ENCODE measurements around the gene DPP6. TPM values are rescaled to one million over a fixed set of nuclear protein-coding genes. Genes with fewer than 3 reads are reported as not detected.

Gene DPP6
- total and polyA plus RNA-seq, 9 of the 15 experiments (the other 6 are each of a cell fraction or from before 2014, with no cell fraction given) = not detected

DNA sequence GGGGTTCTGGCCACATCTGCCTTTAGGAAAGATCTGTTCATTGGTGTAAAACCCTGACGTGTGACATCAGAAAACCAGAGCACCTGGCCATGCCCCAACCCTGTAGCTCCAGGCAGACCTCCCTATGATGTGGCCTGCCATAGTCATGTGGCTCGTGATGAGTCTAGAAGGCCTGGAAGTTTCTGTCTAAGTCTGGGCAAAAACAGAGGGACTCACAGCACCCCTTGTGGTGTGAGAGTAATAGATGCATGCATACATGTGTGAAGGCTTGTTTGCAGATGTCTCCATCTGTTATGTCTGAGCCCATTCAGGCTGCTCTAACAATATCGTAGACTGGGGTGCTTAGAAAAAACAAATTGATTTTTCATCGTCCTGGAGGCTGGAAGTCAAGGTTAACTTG, 641.5 kb downstream of the DPP6 start (continued):
- TF ChIP-seq, protein P1, sequence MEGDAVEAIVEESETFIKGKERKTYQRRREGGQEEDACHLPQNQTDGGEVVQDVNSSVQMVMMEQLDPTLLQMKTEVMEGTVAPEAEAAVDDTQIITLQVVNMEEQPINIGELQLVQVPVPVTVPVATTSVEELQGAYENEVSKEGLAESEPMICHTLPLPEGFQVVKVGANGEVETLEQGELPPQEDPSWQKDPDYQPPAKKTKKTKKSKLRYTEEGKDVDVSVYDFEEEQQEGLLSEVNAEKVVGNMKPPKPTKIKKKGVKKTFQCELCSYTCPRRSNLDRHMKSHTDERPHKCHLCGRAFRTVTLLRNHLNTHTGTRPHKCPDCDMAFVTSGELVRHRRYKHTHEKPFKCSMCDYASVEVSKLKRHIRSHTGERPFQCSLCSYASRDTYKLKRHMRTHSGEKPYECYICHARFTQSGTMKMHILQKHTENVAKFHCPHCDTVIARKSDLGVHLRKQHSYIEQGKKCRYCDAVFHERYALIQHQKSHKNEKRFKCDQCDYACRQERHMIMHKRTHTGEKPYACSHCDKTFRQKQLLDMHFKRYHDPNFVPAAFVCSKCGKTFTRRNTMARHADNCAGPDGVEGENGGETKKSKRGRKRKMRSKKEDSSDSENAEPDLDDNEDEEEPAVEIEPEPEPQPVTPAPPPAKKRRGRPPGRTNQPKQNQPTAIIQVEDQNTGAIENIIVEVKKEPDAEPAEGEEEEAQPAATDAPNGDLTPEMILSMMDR (IDR thresholded peaks at IDR 0.05 in 2 of 3, conservative IDR thresholded peaks at IDR 0.05 in 1 of 3; ENCODE audit: insufficient read depth in 2 of 3, low read depth in 1 of 3, low read length in 3 of 3) = peak; percentile 52 to 67 (median 61); a peak in 5 of 6 replicates
- no peak for TF ChIP-seq COPS2 (conservative IDR thresholded peaks at IDR 0.05)
- no peak for TF ChIP-seq SAFB2 (IDR thresholded peaks at IDR 0.05; ENCODE audit: borderline replicate concordance, low read depth, low read length, severe bottlenecking)
- TF ChIP-seq BDP1 (IDR thresholded peaks at IDR 0.05; ENCODE audit: insufficient read depth, insufficient read length) = no peak

DNA sequence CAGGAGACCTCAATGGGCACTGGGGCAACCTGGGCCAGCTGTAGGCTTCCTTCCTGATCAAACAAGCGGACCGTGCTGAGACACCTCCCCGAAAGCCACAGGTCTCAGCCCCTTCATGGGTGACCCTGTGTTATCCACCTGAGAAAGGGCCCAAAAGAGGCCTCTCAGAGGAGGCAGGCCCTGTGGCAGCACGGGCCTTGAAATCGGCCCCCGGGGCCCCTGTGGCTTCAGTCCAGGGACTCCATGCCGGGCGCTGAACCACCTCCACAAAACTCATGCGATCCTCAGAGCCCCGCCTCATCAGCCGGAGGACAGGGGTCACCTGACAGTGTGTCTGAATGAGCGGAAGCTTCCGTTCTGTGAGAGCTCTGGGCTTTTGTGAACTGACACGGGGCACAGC, 643.6 kb downstream of the DPP6 start:
- H3K9me3 ChIP-seq (replicated peaks; ENCODE audit: control insufficient read depth, insufficient read depth, low read depth, low read length) = no peaks in the 10 kb centered on the region
- intact Hi-C loops (cut with micrococcal nuclease) = no loop called here
- no peak overlapping the region for H3K27ac ChIP-seq (ENCODE audit: extremely low read depth, low read depth, low read length)
- FAIRE-seq = no peak
- peak overlapping the region in 1 of 2 experiments; percentile 2; a peak in 1 of 4 replicates for H3K9ac ChIP-seq (ENCODE audit: insufficient read depth in 1 of 2, low read depth in 2 of 2, low read length in 2 of 2)
- in situ Hi-C loops (cut with MboI) = no loop called here
- POLR2A ChIA-PET = no interaction called here
- DNase-seq (ENCODE audit: extremely low read depth in 1 of 4, low spot score in 3 of 4) = no peak
- H3K27me3 ChIP-seq (ENCODE audit: control insufficient read depth in 2 of 2, insufficient read depth in 2 of 2, low read length in 2 of 2) = peaks cover 0 to 18% of the 10 kb centered on the region in 2 experiments; a peak in 2 of 5 replicates
- no peaks in the 10 kb centered on the region for H3K79me2 ChIP-seq (ENCODE audit: control insufficient read depth, insufficient read depth, low read length)
- no peaks in the 10 kb centered on the region for H3K9me1 ChIP-seq (ENCODE audit: control insufficient read depth, insufficient read depth, low read length)
- CTCF ChIA-PET (ENCODE audit: low intra/inter-chr PET ratio) = no interaction called here
- no peaks in the 10 kb centered on the region for H3K36me3 ChIP-seq (ENCODE audit: control insufficient read depth, insufficient read depth, low read length)
- H3K4me2 ChIP-seq (ENCODE audit: insufficient read depth, low read length) = no peak overlapping the region
- no peak overlapping the region for H3K4me3 ChIP-seq
- no peak for ATAC-seq
- 40% methylated on average over 14 of the region's 14 CpGs for WGBS (ENCODE audit: insufficient coverage, low coverage, missing lambda C conversion rate)
- no TSS peak for BruUV-seq (replicated peaks)
- TF ChIP-seq, protein P2, sequence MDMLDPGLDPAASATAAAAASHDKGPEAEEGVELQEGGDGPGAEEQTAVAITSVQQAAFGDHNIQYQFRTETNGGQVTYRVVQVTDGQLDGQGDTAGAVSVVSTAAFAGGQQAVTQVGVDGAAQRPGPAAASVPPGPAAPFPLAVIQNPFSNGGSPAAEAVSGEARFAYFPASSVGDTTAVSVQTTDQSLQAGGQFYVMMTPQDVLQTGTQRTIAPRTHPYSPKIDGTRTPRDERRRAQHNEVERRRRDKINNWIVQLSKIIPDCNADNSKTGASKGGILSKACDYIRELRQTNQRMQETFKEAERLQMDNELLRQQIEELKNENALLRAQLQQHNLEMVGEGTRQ (CRISPR knock-in tag; IDR thresholded peaks at IDR 0.05) = 0 out of 2 replicates have a peak, but pooled peaks have one; percentile 18
- TF ChIP-seq KLF10 (CRISPR knock-in tag; IDR thresholded peaks at IDR 0.05) (no peak), RNF2 (IDR thresholded peaks at IDR 0.05) (no peak)
- TF ChIP-seq, protein P3, sequence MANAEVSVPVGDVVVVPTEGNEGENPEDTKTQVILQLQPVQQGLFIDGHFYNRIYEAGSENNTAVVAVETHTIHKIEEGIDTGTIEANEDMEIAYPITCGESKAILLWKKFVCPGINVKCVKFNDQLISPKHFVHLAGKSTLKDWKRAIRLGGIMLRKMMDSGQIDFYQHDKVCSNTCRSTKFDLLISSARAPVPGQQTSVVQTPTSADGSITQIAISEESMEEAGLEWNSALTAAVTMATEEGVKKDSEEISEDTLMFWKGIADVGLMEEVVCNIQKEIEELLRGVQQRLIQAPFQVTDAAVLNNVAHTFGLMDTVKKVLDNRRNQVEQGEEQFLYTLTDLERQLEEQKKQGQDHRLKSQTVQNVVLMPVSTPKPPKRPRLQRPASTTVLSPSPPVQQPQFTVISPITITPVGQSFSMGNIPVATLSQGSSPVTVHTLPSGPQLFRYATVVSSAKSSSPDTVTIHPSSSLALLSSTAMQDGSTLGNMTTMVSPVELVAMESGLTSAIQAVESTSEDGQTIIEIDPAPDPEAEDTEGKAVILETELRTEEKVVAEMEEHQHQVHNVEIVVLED (CRISPR knock-in tag; IDR thresholded peaks at IDR 0.05) = no peak
- H4K20me1 ChIP-seq (replicated peaks; ENCODE audit: control insufficient read depth, insufficient read depth, low read length) = no peaks in the 10 kb centered on the region
- H3K4me1 ChIP-seq (replicated peaks in 1 of 2; ENCODE audit: control insufficient read depth in 2 of 2, insufficient read depth in 2 of 2, low read length in 2 of 2) = peaks cover 4 to 5% of the 10 kb centered on the region in 2 experiments; a peak in 3 of 5 replicates
- H2AFZ ChIP-seq (ENCODE audit: low read depth, low read length) = peak overlapping the region; percentile 49
